GM12892 (cell line): ENCODE results near the gene GPR107.

Experiments
- POLR2A ChIP-seq: IDR thresholded peaks from 2 replicates; pipeline ENCODE4 v1.6.1; 2011; ENCODE audit warnings: low read depth, low read length, control low read depth
- POLR2AphosphoS5 ChIP-seq: IDR thresholded peaks from 2 replicates; pipeline ENCODE4 v1.6.1; 2011; ENCODE audit warnings: low read depth, low read length, control low read depth

DNA sequence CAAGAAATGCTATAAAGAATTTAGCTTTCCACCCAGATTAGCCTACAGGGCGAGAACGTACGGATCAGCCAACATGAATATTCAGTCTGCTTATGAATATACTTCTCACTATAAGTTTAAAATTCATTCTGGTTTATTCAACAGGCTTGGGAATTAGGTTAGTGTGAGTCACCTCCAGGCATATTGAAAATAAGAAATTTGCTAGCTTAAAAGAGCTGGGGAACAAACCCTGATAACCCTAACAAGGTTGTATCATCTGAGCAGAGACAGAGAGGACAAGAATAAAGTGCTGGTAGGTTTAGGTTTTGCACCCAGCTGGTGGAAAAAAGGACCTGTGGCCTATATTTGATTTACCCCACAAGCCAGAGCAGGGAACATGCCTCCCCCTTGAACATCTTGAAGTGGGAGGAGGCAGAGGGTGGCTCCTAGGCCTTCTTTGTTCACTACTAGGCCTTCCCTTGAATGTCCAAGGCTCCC is 23.0 kb upstream of the GPR107 start:
- TF ChIP-seq POLR2AphosphoS5 (no peak; the same call in 1 of the 2 replicates), POLR2A (no peak)
